ENCODE measurements around the gene ABLIM2.

ABLIM2 gene

DNA sequence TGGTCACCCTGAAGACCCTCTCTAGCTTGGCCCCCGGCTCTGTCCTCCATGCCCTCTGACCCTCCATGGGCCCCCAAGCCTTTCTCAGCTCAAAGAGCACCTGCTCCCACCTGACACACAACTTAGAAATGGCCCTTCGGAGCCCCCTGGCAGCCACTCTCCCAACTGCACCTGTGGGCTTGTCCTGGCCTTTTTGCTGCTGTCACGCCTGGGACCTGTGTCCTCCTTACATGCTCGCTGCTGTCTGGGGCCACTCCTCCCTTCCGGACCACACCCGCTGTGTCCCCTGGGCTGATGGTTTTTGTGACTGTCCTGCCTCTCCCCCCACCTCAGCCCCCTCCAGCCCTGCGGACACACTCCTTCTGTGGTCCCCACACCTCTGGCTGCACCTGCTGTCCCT lies 112.7 kb downstream of the ABLIM2 start:
- Histone ChIP-seq H3K27ac (ENCODE audit: low read depth, low read length) (no peak overlapping the region), H3K4me3 (ENCODE audit: low read depth, low read length) (no peak overlapping the region), H3K27me3 (ENCODE audit: control insufficient read depth, insufficient read depth, low read length) (no peaks in the 10 kb centered on the region), H3K36me3 (ENCODE audit: control insufficient read depth, insufficient read depth, low read length) (no peaks in the 10 kb centered on the region), H3K4me1 (ENCODE audit: control insufficient read depth, insufficient read depth, low read length) (peaks cover 33% of the 10 kb centered on the region), H3K9me3 (ENCODE audit: control insufficient read depth, insufficient read depth, low read depth, low read length) (no peaks in the 10 kb centered on the region), H3K9ac (ENCODE audit: low read length) (no peak overlapping the region)

DNA sequence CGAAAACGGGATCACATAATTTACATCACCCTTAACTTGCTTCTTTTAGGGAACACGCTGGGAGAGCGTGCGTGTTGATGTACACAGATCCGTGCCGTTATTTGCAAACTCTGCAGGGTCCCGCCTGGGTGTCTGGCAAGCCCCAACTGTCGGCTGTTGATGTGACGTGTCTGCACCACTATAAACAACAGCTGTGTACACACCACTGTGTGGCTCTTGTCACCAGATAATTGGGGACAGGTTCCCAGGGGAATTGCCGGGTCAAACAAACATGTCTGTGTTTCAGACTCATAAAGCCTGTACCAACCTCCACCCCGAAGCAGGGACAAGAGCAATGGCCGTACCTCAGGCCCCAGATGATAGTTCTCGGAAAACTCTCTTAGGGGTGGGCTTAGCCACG lies 113.9 kb downstream of the ABLIM2 start:
- H3K36me3 ChIP-seq (ENCODE audit: control insufficient read depth, insufficient read depth, low read length) = no peaks in the 10 kb centered on the region
- H3K27ac ChIP-seq (ENCODE audit: low read depth, low read length) = no peak overlapping the region
- peaks cover 21% of the 10 kb centered on the region for H3K4me1 ChIP-seq (ENCODE audit: control insufficient read depth, insufficient read depth, low read length)
- no peak overlapping the region for H3K4me3 ChIP-seq (ENCODE audit: low read depth, low read length)
- no peaks in the 10 kb centered on the region for H3K27me3 ChIP-seq (ENCODE audit: control insufficient read depth, insufficient read depth, low read length)
- no peaks in the 10 kb centered on the region for H3K9me3 ChIP-seq (ENCODE audit: control insufficient read depth, insufficient read depth, low read depth, low read length)
- no peak overlapping the region for H3K9ac ChIP-seq (ENCODE audit: low read length)

DNA sequence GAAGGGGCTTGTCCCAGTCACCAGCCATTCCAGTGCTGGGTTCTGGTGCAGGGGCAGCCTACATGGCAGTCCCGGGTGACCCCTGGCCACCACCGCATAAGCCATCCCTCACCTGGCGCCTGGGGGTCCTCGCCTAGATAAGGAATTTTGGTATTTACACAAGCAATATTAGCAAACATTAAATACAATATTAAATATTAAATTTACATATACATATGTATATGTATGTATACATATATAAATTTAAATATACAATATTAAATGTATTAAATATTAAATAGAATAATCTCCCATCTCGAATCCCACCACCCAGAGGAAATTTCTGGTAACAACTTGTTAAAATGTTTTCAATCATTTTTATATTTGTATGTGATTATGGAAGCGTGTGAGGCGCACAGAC lies 114.4 kb downstream of the ABLIM2 start:
- Histone ChIP-seq H3K27ac (ENCODE audit: low read depth, low read length) (no peak overlapping the region), H3K9me3 (ENCODE audit: control insufficient read depth, insufficient read depth, low read depth, low read length) (no peaks in the 10 kb centered on the region), H3K4me3 (ENCODE audit: low read depth, low read length) (no peak overlapping the region), H3K4me1 (ENCODE audit: control insufficient read depth, insufficient read depth, low read length) (peaks cover 17% of the 10 kb centered on the region), H3K27me3 (ENCODE audit: control insufficient read depth, insufficient read depth, low read length) (no peaks in the 10 kb centered on the region), H3K36me3 (ENCODE audit: control insufficient read depth, insufficient read depth, low read length) (no peaks in the 10 kb centered on the region), H3K9ac (ENCODE audit: low read length) (no peak overlapping the region)

DNA sequence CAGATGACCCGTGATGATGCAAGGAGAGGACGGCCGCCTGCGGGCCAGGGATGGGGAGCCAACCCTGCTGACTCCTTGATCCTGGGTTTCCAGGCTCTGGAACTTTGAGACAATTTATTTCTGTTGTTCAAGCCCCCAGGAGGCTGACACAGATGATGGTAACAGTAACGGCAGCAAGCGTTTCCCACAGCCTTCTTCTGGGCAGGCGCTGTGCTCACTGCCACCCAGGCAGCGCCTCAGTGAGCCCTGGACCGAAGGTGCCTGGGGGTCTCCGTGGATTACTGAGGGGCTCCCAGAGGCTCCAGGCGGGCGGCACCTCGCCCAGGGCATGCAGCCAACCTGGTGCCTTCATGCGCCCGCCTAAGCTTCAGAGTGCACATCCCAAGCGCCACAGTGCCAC lies 115.0 kb downstream of the ABLIM2 start:
- Histone ChIP-seq H3K4me3 (ENCODE audit: low read depth, low read length) (no peak overlapping the region), H3K4me1 (ENCODE audit: control insufficient read depth, insufficient read depth, low read length) (peaks cover 11% of the 10 kb centered on the region), H3K27me3 (ENCODE audit: control insufficient read depth, insufficient read depth, low read length) (no peaks in the 10 kb centered on the region), H3K27ac (ENCODE audit: low read depth, low read length) (no peak overlapping the region), H3K9ac (ENCODE audit: low read length) (no peak overlapping the region), H3K9me3 (ENCODE audit: control insufficient read depth, insufficient read depth, low read depth, low read length) (no peaks in the 10 kb centered on the region), H3K36me3 (ENCODE audit: control insufficient read depth, insufficient read depth, low read length) (no peaks in the 10 kb centered on the region)

DNA sequence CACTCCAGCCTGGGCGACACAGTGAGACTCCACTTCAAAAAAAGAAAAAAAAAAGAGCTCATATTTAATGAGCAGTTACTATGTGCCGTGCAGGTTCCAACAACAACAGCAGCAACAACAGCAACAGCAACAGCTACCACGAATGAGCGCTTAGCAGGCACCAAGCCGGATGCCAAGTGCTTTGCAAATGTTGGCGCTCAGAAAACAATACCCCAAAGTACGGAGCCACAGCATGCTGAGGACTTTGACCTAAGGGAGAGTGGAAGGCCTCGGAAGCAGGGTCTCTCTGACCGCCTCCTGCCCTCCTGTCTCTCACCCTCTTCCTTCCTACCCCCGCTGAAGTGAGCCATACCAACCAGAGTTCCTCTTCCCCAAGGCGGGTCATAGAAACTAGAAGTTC lies 116.7 kb downstream of the ABLIM2 start:
- H3K36me3 ChIP-seq (ENCODE audit: control insufficient read depth, insufficient read depth, low read length) = no peaks in the 10 kb centered on the region
- H3K9me3 ChIP-seq (ENCODE audit: control insufficient read depth, insufficient read depth, low read depth, low read length) = no peaks in the 10 kb centered on the region
- H3K4me1 ChIP-seq (ENCODE audit: control insufficient read depth, insufficient read depth, low read length) = no peaks in the 10 kb centered on the region
- no peak overlapping the region for H3K27ac ChIP-seq (ENCODE audit: low read depth, low read length)
- no peak overlapping the region for H3K4me3 ChIP-seq (ENCODE audit: low read depth, low read length)
- no peak overlapping the region for H3K9ac ChIP-seq (ENCODE audit: low read length)
- H3K27me3 ChIP-seq (ENCODE audit: control insufficient read depth, insufficient read depth, low read length) = no peaks in the 10 kb centered on the region

DNA sequence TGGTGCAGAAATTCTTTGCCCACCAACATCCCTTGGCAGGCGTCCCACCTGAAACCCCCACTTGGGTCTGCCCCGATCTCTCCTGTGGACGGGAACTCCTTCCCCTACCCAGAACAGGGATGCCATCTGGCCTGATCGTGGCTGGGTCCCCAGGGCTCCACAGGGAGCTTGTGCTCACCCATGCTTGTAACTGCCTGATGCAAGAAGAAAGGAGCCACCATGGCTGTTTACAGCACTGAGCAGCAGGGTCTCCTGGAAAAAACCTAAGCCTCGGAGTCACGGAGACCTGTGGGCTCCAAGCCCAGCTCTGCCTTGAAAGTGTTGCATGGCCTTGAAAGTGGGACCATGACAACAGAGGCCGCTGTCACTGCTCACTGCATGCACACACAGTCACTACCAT lies 117.4 kb downstream of the ABLIM2 start:
- no peak overlapping the region for H3K27ac ChIP-seq (ENCODE audit: low read depth, low read length)
- no peaks in the 10 kb centered on the region for H3K9me3 ChIP-seq (ENCODE audit: control insufficient read depth, insufficient read depth, low read depth, low read length)
- H3K27me3 ChIP-seq (ENCODE audit: control insufficient read depth, insufficient read depth, low read length) = no peaks in the 10 kb centered on the region
- H3K36me3 ChIP-seq (ENCODE audit: control insufficient read depth, insufficient read depth, low read length) = no peaks in the 10 kb centered on the region
- H3K4me3 ChIP-seq (ENCODE audit: low read depth, low read length) = no peak overlapping the region
- no peaks in the 10 kb centered on the region for H3K4me1 ChIP-seq (ENCODE audit: control insufficient read depth, insufficient read depth, low read length)
- H3K9ac ChIP-seq (ENCODE audit: low read length) = no peak overlapping the region

DNA sequence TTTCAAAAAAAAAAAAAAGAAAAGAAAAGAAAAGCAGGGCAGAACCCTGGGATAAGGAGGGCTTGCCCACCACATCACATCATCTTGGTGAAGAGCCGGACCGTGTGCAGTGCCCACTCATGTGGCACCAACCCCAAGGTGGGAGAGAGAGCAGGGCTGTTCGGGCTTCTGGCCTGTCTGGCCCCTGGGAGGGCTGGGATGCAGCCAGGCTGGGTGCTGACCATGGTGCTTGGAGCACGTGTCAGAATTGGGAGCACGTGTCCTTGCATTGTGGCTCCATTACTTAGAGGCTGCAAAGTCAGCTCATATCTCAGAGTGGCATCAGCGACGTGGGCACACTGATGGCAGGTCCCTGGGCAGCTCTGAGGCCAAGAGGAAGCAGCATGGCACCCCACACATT lies 118.0 kb downstream of the ABLIM2 start:
- no peaks in the 10 kb centered on the region for H3K36me3 ChIP-seq (ENCODE audit: control insufficient read depth, insufficient read depth, low read length)
- no peaks in the 10 kb centered on the region for H3K27me3 ChIP-seq (ENCODE audit: control insufficient read depth, insufficient read depth, low read length)
- no peak overlapping the region for H3K27ac ChIP-seq (ENCODE audit: low read depth, low read length)
- no peaks in the 10 kb centered on the region for H3K9me3 ChIP-seq (ENCODE audit: control insufficient read depth, insufficient read depth, low read depth, low read length)
- H3K4me1 ChIP-seq (ENCODE audit: control insufficient read depth, insufficient read depth, low read length) = no peaks in the 10 kb centered on the region
- H3K4me3 ChIP-seq (ENCODE audit: low read depth, low read length) = no peak overlapping the region
- no peak overlapping the region for H3K9ac ChIP-seq (ENCODE audit: low read length)

DNA sequence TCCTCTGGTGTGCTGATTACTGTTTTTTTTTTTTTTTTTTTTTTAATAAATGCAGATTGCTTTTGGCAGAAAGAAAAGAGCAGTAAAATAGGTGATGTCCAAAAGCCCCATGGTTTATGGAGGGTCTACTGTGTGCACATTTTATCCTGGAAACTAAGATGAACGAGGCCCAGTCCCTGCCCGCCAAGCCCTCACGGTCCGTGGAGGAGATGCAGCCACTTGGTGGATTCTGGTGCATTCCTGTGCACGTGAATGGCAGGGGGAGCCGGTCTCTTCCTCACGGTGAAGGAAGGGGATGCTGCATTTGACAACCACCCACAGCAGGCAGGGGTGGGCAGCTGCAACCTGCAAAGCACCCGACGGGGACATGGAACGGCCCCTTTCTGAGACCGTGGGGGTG lies 118.8 kb downstream of the ABLIM2 start:
- Histone ChIP-seq H3K4me1 (ENCODE audit: control insufficient read depth, insufficient read depth, low read length) (no peaks in the 10 kb centered on the region), H3K27me3 (ENCODE audit: control insufficient read depth, insufficient read depth, low read length) (no peaks in the 10 kb centered on the region), H3K9me3 (ENCODE audit: control insufficient read depth, insufficient read depth, low read depth, low read length) (no peaks in the 10 kb centered on the region), H3K27ac (ENCODE audit: low read depth, low read length) (no peak overlapping the region), H3K4me3 (ENCODE audit: low read depth, low read length) (no peak overlapping the region), H3K36me3 (ENCODE audit: control insufficient read depth, insufficient read depth, low read length) (no peaks in the 10 kb centered on the region), H3K9ac (ENCODE audit: low read length) (no peak overlapping the region)

DNA sequence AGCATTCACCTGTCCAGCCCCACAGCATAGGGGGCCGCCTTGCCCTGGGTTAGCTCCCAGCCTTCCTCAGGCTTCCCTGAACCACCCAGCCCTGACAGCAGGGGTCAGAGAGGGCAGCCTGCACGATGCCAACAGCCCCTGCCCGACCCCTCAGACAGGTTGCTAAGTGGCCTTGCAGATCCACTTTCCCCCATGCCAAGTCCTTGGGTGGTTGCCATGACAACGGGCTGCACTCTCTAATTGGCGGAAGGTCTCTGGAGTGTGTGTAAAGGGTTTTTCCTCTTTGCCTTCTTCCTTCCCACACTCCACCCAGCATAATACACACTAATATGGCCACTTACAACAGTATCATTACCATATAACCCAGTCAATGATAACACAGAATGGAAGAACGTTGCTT lies 119.3 kb downstream of the ABLIM2 start:
- Histone ChIP-seq H3K27ac (ENCODE audit: low read depth, low read length) (no peak overlapping the region), H3K4me3 (ENCODE audit: low read depth, low read length) (no peak overlapping the region)

DNA sequence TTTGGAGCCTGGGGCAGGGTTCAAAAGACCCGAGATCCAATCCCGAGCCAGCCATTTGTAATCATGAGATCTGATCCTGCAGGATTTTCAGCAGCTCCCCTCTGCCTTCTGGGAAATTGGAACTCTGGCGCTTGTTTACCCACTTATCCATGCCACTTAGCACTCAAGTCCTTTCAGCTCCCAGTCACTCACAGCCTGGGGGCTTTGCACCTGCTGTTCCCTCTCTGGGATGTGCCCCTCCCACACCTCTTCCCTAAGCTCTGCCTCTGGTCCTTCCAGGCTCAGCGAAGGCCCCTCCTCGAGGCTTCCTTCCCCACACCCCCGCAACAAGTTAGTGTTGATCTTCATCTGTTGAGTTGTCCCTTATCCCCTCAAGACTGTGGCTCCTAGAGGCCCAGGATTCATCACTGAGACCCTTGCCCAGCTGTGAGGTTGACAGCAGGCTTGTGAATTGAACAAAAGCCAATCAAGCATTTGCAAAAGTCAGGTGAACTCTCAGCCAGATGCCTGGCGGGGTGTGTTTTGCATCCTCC lies 119.8 kb downstream of the ABLIM2 start:
- H3K9ac ChIP-seq (ENCODE audit: low read length) = no peak overlapping the region
- no peaks in the 10 kb centered on the region for H3K4me1 ChIP-seq (ENCODE audit: control insufficient read depth, insufficient read depth, low read length)
- no peaks in the 10 kb centered on the region for H3K9me3 ChIP-seq (ENCODE audit: control insufficient read depth, insufficient read depth, low read depth, low read length)
- H3K36me3 ChIP-seq (ENCODE audit: control insufficient read depth, insufficient read depth, low read length) = no peaks in the 10 kb centered on the region
- H3K27ac ChIP-seq (ENCODE audit: low read depth, low read length) = no peak overlapping the region
- H3K27me3 ChIP-seq (ENCODE audit: control insufficient read depth, insufficient read depth, low read length) = no peaks in the 10 kb centered on the region
- no peak overlapping the region for H3K4me3 ChIP-seq (ENCODE audit: low read depth, low read length)

More for the DNA sequence above, 119.3 kb downstream of the ABLIM2 start:
- Histone ChIP-seq H3K27me3 (ENCODE audit: control insufficient read depth, insufficient read depth, low read length) (no peaks in the 10 kb centered on the region), H3K36me3 (ENCODE audit: control insufficient read depth, insufficient read depth, low read length) (no peaks in the 10 kb centered on the region), H3K9ac (ENCODE audit: low read length) (no peak overlapping the region), H3K9me3 (ENCODE audit: control insufficient read depth, insufficient read depth, low read depth, low read length) (no peaks in the 10 kb centered on the region), H3K4me1 (ENCODE audit: control insufficient read depth, insufficient read depth, low read length) (no peaks in the 10 kb centered on the region)

DNA sequence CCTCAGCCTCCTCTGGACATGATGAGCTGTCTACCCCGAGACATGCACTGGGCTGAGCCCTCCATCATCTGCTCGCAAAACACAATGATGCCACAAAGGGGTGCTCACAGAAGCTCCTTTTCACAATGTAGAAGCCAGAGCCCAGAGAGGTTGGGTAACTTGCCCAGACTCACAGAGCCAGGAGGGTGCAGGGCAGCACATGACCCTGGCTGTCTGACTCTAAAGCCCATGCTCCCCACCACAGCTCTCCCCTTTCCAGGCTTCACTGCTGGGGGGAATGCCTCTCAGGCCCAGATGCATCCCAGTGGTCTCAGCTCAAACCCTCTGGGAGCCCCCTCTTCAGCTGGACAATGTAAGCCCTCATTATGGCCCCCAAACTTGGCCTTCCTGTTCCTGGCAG lies 120.5 kb downstream of the ABLIM2 start:
- H3K27me3 ChIP-seq (ENCODE audit: control insufficient read depth, insufficient read depth, low read length) = no peaks in the 10 kb centered on the region
- H3K9me3 ChIP-seq (ENCODE audit: control insufficient read depth, insufficient read depth, low read depth, low read length) = no peaks in the 10 kb centered on the region
- H3K27ac ChIP-seq (ENCODE audit: low read depth, low read length) = no peak overlapping the region
- no peak overlapping the region for H3K9ac ChIP-seq (ENCODE audit: low read length)
- H3K4me1 ChIP-seq (ENCODE audit: control insufficient read depth, insufficient read depth, low read length) = no peaks in the 10 kb centered on the region
- no peak overlapping the region for H3K4me3 ChIP-seq (ENCODE audit: low read depth, low read length)
- no peaks in the 10 kb centered on the region for H3K36me3 ChIP-seq (ENCODE audit: control insufficient read depth, insufficient read depth, low read length)

All from HUES6 (cell line).